HL-60 (cell line): Measurements from ENCODE around the gene ROBO1.

ENCODE experiments used
- POLR2AphosphoS5 ChIP-seq: IDR thresholded peaks from 2 replicates; pipeline ENCODE4 v1.6.1; 2012; ENCODE audit warnings: low read depth
- REST ChIP-seq: IDR thresholded peaks from 2 replicates; pipeline ENCODE4 v1.6.1; 2012; ENCODE audit warnings: low read depth; ENCODE audit not compliant: insufficient replicate concordance
- SPI1 ChIP-seq: IDR thresholded peaks from 2 replicates; pipeline ENCODE4 v1.6.1; 2012; ENCODE audit warnings: low read depth, mild to moderate bottlenecking, borderline replicate concordance
- TF ChIP-seq, protein P1 (sequence below): IDR thresholded peaks from one replicate; pipeline ENCODE4 v1.5.1; 2011; ENCODE audit warnings: low read length, control low read depth, inconsistent platforms; ENCODE audit not compliant: insufficient read depth

GRCh38 chr3:79531566-79532295 lies 236.1 kb downstream of the ROBO1 start:
- TF ChIP-seq, protein P1, sequence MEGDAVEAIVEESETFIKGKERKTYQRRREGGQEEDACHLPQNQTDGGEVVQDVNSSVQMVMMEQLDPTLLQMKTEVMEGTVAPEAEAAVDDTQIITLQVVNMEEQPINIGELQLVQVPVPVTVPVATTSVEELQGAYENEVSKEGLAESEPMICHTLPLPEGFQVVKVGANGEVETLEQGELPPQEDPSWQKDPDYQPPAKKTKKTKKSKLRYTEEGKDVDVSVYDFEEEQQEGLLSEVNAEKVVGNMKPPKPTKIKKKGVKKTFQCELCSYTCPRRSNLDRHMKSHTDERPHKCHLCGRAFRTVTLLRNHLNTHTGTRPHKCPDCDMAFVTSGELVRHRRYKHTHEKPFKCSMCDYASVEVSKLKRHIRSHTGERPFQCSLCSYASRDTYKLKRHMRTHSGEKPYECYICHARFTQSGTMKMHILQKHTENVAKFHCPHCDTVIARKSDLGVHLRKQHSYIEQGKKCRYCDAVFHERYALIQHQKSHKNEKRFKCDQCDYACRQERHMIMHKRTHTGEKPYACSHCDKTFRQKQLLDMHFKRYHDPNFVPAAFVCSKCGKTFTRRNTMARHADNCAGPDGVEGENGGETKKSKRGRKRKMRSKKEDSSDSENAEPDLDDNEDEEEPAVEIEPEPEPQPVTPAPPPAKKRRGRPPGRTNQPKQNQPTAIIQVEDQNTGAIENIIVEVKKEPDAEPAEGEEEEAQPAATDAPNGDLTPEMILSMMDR = no peak
- TF ChIP-seq POLR2AphosphoS5 (no peak), REST (no peak), SPI1 (no peak)
